ENCODE data around the gene TMA7.

DNA sequence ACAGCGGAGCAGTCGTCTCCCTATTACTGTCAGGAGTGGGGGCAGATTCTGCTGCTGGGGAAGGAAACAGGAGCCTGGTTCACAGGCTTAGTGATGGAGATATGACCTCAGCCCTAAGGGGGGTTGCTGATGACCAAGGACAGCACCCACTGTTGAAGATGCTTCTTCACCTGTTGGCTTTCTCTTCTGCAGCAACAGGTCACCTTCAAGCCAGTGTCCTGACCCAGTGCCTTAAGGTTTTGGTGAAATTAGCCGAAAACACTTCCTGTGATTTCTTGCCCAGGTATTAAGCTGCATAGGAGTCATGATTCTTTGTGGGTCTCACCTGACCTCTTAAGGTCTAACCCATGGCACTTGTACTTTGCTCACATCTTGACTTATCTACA, 20.5 kb downstream of the TMA7 start:
- TF ChIP-seq CTCF (conservative IDR thresholded peaks at IDR 0.05; ENCODE audit: low read length) (no peak), EZH2phosphoT487 (IDR thresholded peaks at IDR 0.05; ENCODE audit: borderline replicate concordance, low read depth, low read length) (no peak)
